GM23338 (cell line): ENCODE data around the gene SPRR2A. TPM values are rescaled to one million over a fixed set of nuclear protein-coding genes. Genes with fewer than 3 reads are reported as not detected.

Experiments used
- ATAC-seq: fragments of 200-7000 bp; cut with Tn5 transposase; 3 replicates; pipeline ENCODE4 v1.9.1; 2020
- DNase-seq: peaks from one replicate; pipeline ENCODE4 v3.0.0-alpha.2; 2015; ENCODE audit warnings: low spot score
- H2AFZ ChIP-seq: fragments of 200-600 bp; sonication (generic); 2 replicates; pipeline ENCODE4 v1.8.0; 2016; ENCODE audit warnings: antibody characterized with exemption, mild to moderate bottlenecking, moderate library complexity
- H3F3A ChIP-seq: fragments of 200-600 bp; sonication (generic); replicated peaks from 2 replicates; pipeline ENCODE4 v1.8.0; 2017; ENCODE audit warnings: antibody characterized with exemption, mixed run types, low read depth
- H3K27ac ChIP-seq: fragments of 200-600 bp; sonication (generic); 2 replicates; pipeline ENCODE4 v1.6.1; 2016; ENCODE audit warnings: low read depth
- H3K27me3 ChIP-seq: fragments of 200-600 bp; sonication (generic); 2 replicates; pipeline ENCODE4 v1.8.0; 2016; ENCODE audit warnings: mild to moderate bottlenecking, mixed run types, moderate library complexity; ENCODE audit not compliant: insufficient read depth
- H3K36me3 ChIP-seq: fragments of 200-600 bp; sonication (generic); 2 replicates; pipeline ENCODE4 v1.8.0; 2016; ENCODE audit warnings: mild to moderate bottlenecking; ENCODE audit not compliant: insufficient read depth
- H3K4me1 ChIP-seq: fragments of 200-600 bp; sonication (generic); 2 replicates; pipeline ENCODE4 v1.8.0; 2016; ENCODE audit warnings: mild to moderate bottlenecking, moderate library complexity; ENCODE audit not compliant: insufficient read depth
- H3K4me2 ChIP-seq: fragments of 200-600 bp; sonication (generic); 2 replicates; pipeline ENCODE4 v1.7.1; 2017; ENCODE audit warnings: mixed run types
- H3K4me3 ChIP-seq: fragments of 200-600 bp; sonication (generic); 2 replicates; pipeline ENCODE4 v1.6.1; 2016; ENCODE audit warnings: mixed run types
- H3K79me2 ChIP-seq: fragments of 200-600 bp; sonication (generic); replicated peaks from 2 replicates; pipeline ENCODE4 v1.8.0; 2017; ENCODE audit warnings: mild to moderate bottlenecking; ENCODE audit not compliant: insufficient read depth
- H3K9me2 ChIP-seq: fragments of 200-600 bp; sonication (generic); 2 replicates; pipeline ENCODE4 v1.8.0; 2017; ENCODE audit not compliant: insufficient read depth
- H4K20me1 ChIP-seq: fragments of 200-600 bp; sonication (generic); replicated peaks from 2 replicates; pipeline ENCODE4 v1.8.0; 2017; ENCODE audit warnings: mild to moderate bottlenecking; ENCODE audit not compliant: insufficient read depth
- H3K27ac Mint-ChIP-seq: 2 replicates; pipeline ENCODE4 v1.8.0; 2020; ENCODE audit warnings: inconsistent platforms, mild to moderate bottlenecking, moderate library complexity, mixed read lengths
- H3K27me3 Mint-ChIP-seq: 3 replicates; pipeline ENCODE4 v1.8.0; 2022; ENCODE audit warnings: low read depth, mild to moderate bottlenecking, moderate library complexity, mixed read lengths, inconsistent platforms; ENCODE audit not compliant: insufficient read depth, poor library complexity
- H3K36me3 Mint-ChIP-seq: 3 replicates; pipeline ENCODE4 v1.8.0; 2021; ENCODE audit warnings: low read depth, mild to moderate bottlenecking, inconsistent platforms, moderate library complexity, mixed read lengths
- H3K4me1 Mint-ChIP-seq: 3 replicates; pipeline ENCODE4 v1.8.0; 2020; ENCODE audit warnings: mild to moderate bottlenecking, inconsistent platforms, mixed read lengths
- H3K4me3 Mint-ChIP-seq: 3 replicates; pipeline ENCODE4 v1.8.0; 2021; ENCODE audit warnings: moderate library complexity, mild to moderate bottlenecking, inconsistent platforms, mixed read lengths
- H3K9me3 Mint-ChIP-seq: 3 replicates; pipeline ENCODE4 v1.8.0; 2020; ENCODE audit warnings: moderate library complexity, mild to moderate bottlenecking, inconsistent platforms, mixed read lengths
- CREB1 ChIP-seq: fragments of 250-450 bp; sonication (Bioruptor Pico); IDR thresholded peaks from 2 replicates; pipeline ENCODE4 v1.5.0; 2020; ENCODE audit warnings: low read depth, mild to moderate bottlenecking, moderate library complexity
- CTCF ChIP-seq, 2 experiments: fragments of 200-600 bp in 1 of 2; sonication (generic) in 1 of 2; conservative IDR thresholded peaks; 2 replicates each; pipeline versions ENCODE4 v1.5.1 to v1.6.1; 2016 to 2017; ENCODE audit warnings: antibody characterized with exemption in 2 of 2, low read depth in 2 of 2, mild to moderate bottlenecking in 2 of 2, moderate library complexity in 1 of 2
- ETS1 ChIP-seq: IDR thresholded peaks from 2 replicates; pipeline ENCODE4 v1.6.1; 2016; ENCODE audit warnings: antibody characterized with exemption
- EZH2 ChIP-seq: fragments of 200-600 bp; sonication (generic); IDR thresholded peaks from one replicate; pipeline ENCODE4 v1.8.0; 2017; ENCODE audit warnings: antibody characterized with exemption, mild to moderate bottlenecking, low read depth; ENCODE audit not compliant: unreplicated experiment
- EZH2phosphoT487 ChIP-seq: fragments of 200-600 bp; sonication (generic); IDR thresholded peaks from one replicate; pipeline ENCODE4 v1.8.1; 2018; ENCODE audit warnings: antibody characterized with exemption; ENCODE audit not compliant: unreplicated experiment
- JUNB ChIP-seq: IDR thresholded peaks from one replicate; pipeline ENCODE4 v1.6.1; 2016; ENCODE audit warnings: antibody characterized with exemption; ENCODE audit not compliant: unreplicated experiment
- NANOG ChIP-seq: IDR thresholded peaks from 2 replicates; pipeline ENCODE4 v1.6.1; 2016; ENCODE audit warnings: antibody characterized with exemption, borderline replicate concordance
- POLR2AphosphoS5 ChIP-seq: IDR thresholded peaks from 2 replicates; pipeline ENCODE4 v1.6.1; 2016; ENCODE audit warnings: antibody characterized with exemption, low read depth
- REST ChIP-seq: IDR thresholded peaks from one replicate; pipeline ENCODE4 v1.6.1; 2018; ENCODE audit warnings: antibody characterized with exemption; ENCODE audit not compliant: unreplicated experiment
- STAT1 ChIP-seq: IDR thresholded peaks from one replicate; pipeline ENCODE4 v1.6.1; 2016; ENCODE audit warnings: antibody characterized with exemption; ENCODE audit not compliant: unreplicated experiment
- ZNF114 ChIP-seq: fragments of 250-450 bp; sonication (Bioruptor Pico); IDR thresholded peaks from 2 replicates; pipeline ENCODE4 v1.5.0; 2020; ENCODE audit warnings: mild to moderate bottlenecking, moderate library complexity
- ZNF331 ChIP-seq: fragments of 250-450 bp; sonication (Bioruptor Pico); IDR thresholded peaks from 2 replicates; pipeline ENCODE4 v1.5.0; 2020; ENCODE audit warnings: low read depth, mild to moderate bottlenecking, moderate library complexity
- ZNF462 ChIP-seq: fragments of 250-450 bp; sonication (Bioruptor Pico); IDR thresholded peaks from 2 replicates; pipeline ENCODE4 v1.5.0; 2020; ENCODE audit warnings: mild to moderate bottlenecking, moderate library complexity
- polyA plus RNA-seq: library from polyadenylated mRNA; unstranded; fragments of >200 nt; fragmentation: Nextera tagmentation; extraction: Ambion mirVana; gene quantifications from 2 replicates; pipeline ENCODE4 v1.2.1, GENCODE V29; 2016
- total RNA-seq: library from RNA; depleted of rRNA; stranded (reverse); fragments of >200 nt; shearing (Covaris generic); gene quantifications from 2 replicates; pipeline ENCODE4 v1.2.3, GENCODE V29; 2014

The SPRR2A gene
- total and polyA plus RNA-seq, 2 experiments from 2014 or later, result not detected

- ATAC-seq, result no peak
- H3K36me3 ChIP-seq, result no peaks in the 10 kb centered on the region
- DNase-seq, result no peak
- H4K20me1 ChIP-seq, result no peaks in the 10 kb centered on the region
- H3K4me2 ChIP-seq, result no peak overlapping the region
- peaks cover 15% of the 10 kb centered on the region for H3K4me1 ChIP-seq
- no peaks in the 10 kb centered on the region for H3F3A ChIP-seq
- Mint-ChIP-seq H3K9me3 (peaks cover 1% of the 10 kb centered on the region; the same call in 2 of the 3 replicates), H3K4me1 (peaks cover 22% of the 10 kb centered on the region), H3K36me3 (no peaks in the 10 kb centered on the region), H3K27ac (no peak overlapping the region), H3K27me3 (peaks cover 6% of the 10 kb centered on the region), H3K4me3 (no peak overlapping the region)
- no peak overlapping the region for H3K27ac ChIP-seq
- no peak overlapping the region for H2AFZ ChIP-seq
- H3K79me2 ChIP-seq, result no peaks in the 10 kb centered on the region
- TF ChIP-seq ETS1 (no peak), ZNF331 (CRISPR knock-in tag) (no peak), ZNF462 (CRISPR knock-in tag) (no peak), EZH2 (no peak), CREB1 (CRISPR knock-in tag) (no peak), EZH2phosphoT487 (no peak), CTCF (conservative IDR thresholded peaks at IDR 0.05; ENCODE audit: low read depth in 2 of 2) (no peak), POLR2AphosphoS5 (no peak), ZNF114 (no peak), STAT1 (no peak), REST (no peak), JUNB (no peak), NANOG (no peak)
- H3K9me2 ChIP-seq, result peaks cover 4% of the 10 kb centered on the region; the same call in 1 of the 2 replicates
- no peak overlapping the region for H3K4me3 ChIP-seq
- H3K27me3 ChIP-seq, result no peaks in the 10 kb centered on the region
Observed at GRCh38 chr1:153024413-153024812, 32.9 kb downstream of the SPRR2A start.
